Kidney (tissue), 14 donors: Measurements from ENCODE around the gene OR52K2. TPM values are rescaled to one million over a fixed set of nuclear protein-coding genes. Genes with fewer than 3 reads are reported as not detected.

Experiments used
- DNase-seq, 5 donors: peaks; one replicate each; pipeline ENCODE4 v3.0.0-alpha.2; 2013 to 2020
- FAIRE-seq: peaks from 2 replicates; lab custom pipeline; 2012; peaks lifted over from hg19 to GRCh38; lab: Jason Lieb, UNC
- H3K27ac ChIP-seq, 2 donors: one replicate each; pipeline ENCODE4 v1.7.0; 2013; ENCODE audit warnings: low read depth in 2 of 2, low read length in 2 of 2, inconsistent platforms in 1 of 2
- H3K27me3 ChIP-seq: one replicate; pipeline ENCODE4 v1.7.1; 2013; ENCODE audit warnings: low read length, inconsistent platforms; ENCODE audit not compliant: control insufficient read depth, insufficient read depth
- H3K36me3 ChIP-seq, 3 donors: one replicate each; pipeline versions ENCODE4 v1.7.0 to v1.7.1; 2013; ENCODE audit warnings: low read length in 3 of 3, control low read depth in 1 of 3, inconsistent platforms in 1 of 3; ENCODE audit not compliant: insufficient read depth in 3 of 3, control insufficient read depth in 2 of 3
- H3K4me1 ChIP-seq, 3 donors: one replicate each; pipeline versions ENCODE4 v1.7.0 to v1.7.1; 2013; ENCODE audit warnings: low read length in 3 of 3, inconsistent platforms in 1 of 3, low read depth in 1 of 3; ENCODE audit not compliant: control insufficient read depth in 2 of 3, insufficient read depth in 2 of 3
- H3K4me3 ChIP-seq, 3 donors: one replicate each; pipeline versions ENCODE4 v1.7.0 to v1.8.1; 2013; ENCODE audit warnings: low read length in 3 of 3, control low read depth in 1 of 3, inconsistent platforms in 1 of 3
- H3K9ac ChIP-seq, 3 donors: one replicate each; pipeline versions ENCODE4 v1.7.0 to v1.7.1; 2013; ENCODE audit warnings: low read length in 3 of 3, control low read depth in 1 of 3, inconsistent platforms in 1 of 3
- H3K9me3 ChIP-seq, 3 donors: one replicate each; pipeline versions ENCODE4 v1.7.0 to v1.7.1; 2013; ENCODE audit warnings: low read length in 3 of 3, control low read depth in 1 of 3, inconsistent platforms in 1 of 3; ENCODE audit not compliant: control insufficient read depth in 2 of 3, insufficient read depth in 1 of 3
- CTCF ChIP-seq: IDR thresholded peaks from 3 replicates; pipeline ENCODE4 v1.5.1; 2012; ENCODE audit warnings: mild to moderate bottlenecking, moderate library complexity, borderline replicate concordance; ENCODE audit not compliant: insufficient read depth; ENCODE audit errors: extremely low read depth
- intact Hi-C: fragments of 100-400 bp; cut with DNase I; formaldehyde crosslinking; loops from one replicate; pipeline ENCODE4 v1.11.1; 2022
- polyA plus RNA-seq: library from polyadenylated mRNA; stranded (reverse); fragments of 350-450 nt; fragmentation: Illumina TruSeq; extraction: RNeasy Lipid Tissue Mini Kit (QIAGEN cat#74804); gene quantifications from one replicate; pipeline ENCODE4 v1.2.3, GENCODE V29; 2014; ENCODE audit warnings: low read depth, low replicate concordance; ENCODE audit not compliant: insufficient read depth
- total RNA-seq: library from RNA; stranded (reverse); fragmentation: NEBNext Ultra II Directional; extraction: Animal tissue kit (Norgen Biotek cat#: 25700); gene quantifications from one replicate; pipeline ENCODE4 v1.2.1, GENCODE V29; 2021
- donor health status: control.
- donor health status: control.
- donor health status: control.
- donor health status: control.
- donor health status: control.
- donor health status: DM: yes; HTN: yes; CAD: no.
- donor health status: Normal renal cell carcinoma (clear cell type).

OR52K2 gene
- total and polyA plus RNA-seq, 2 donors from 2014 or later, result not detected

GRCh38 chr11:4466871-4467442, 17.9 kb downstream of the OR52K2 start:
- TF ChIP-seq CTCF, result no peak
- FAIRE-seq (no peak), DNase-seq (no peak)
- Histone ChIP-seq H3K27me3 (no peaks in the 10 kb centered on the region), H3K9ac (no peak overlapping the region), H3K9me3 (no peaks in the 10 kb centered on the region), H3K36me3 (no peaks in the 10 kb centered on the region), H3K4me3 (no peak overlapping the region), H3K4me1 (no peaks in the 10 kb centered on the region), H3K27ac (no peak overlapping the region)
- intact Hi-C loops, result no loop called here

GRCh38 chr11:4467811-4468606, 18.9 kb downstream of the OR52K2 start:
- H3K27me3 ChIP-seq, result no peaks in the 10 kb centered on the region
- no peaks in the 10 kb centered on the region for H3K36me3 ChIP-seq
- intact Hi-C loops, result no loop called here
- DNase-seq (no peak), FAIRE-seq (no peak)
- H3K9ac ChIP-seq, result no peak overlapping the region
- H3K9me3 ChIP-seq, result no peaks in the 10 kb centered on the region
- no peaks in the 10 kb centered on the region for H3K4me1 ChIP-seq
- no peak overlapping the region for H3K4me3 ChIP-seq
- TF ChIP-seq CTCF, result no peak
- H3K27ac ChIP-seq, result no peak overlapping the region

GRCh38 chr11:4479644-4480043, 30.5 kb downstream of the OR52K2 start:
- H3K36me3 ChIP-seq, result no peaks in the 10 kb centered on the region
- H3K9me3 ChIP-seq, result no peaks in the 10 kb centered on the region
- intact Hi-C loops, result no loop called here
- H3K4me3 ChIP-seq, result no peak overlapping the region
- H3K27me3 ChIP-seq, result no peaks in the 10 kb centered on the region
- no peak for TF ChIP-seq CTCF
- no peak for DNase-seq
- H3K4me1 ChIP-seq, result no peaks in the 10 kb centered on the region
- no peak for FAIRE-seq
- no peak overlapping the region for H3K27ac ChIP-seq
- no peak overlapping the region for H3K9ac ChIP-seq
